Bone marrow (tissue), 2 donors: ENCODE data around the gene GTF3C6.
"Not testable (repeated sequence)": the region's sequence is repeated elsewhere in the genome, so short reads cannot be mapped to it uniquely, and the experiment has no call there.

ENCODE experiments used
- DNase-seq, 2 donors: peaks; one replicate each; lab custom pipeline; 2025; lab: John Stamatoyannopoulos, UW

The GTF3C6 gene

DNA sequence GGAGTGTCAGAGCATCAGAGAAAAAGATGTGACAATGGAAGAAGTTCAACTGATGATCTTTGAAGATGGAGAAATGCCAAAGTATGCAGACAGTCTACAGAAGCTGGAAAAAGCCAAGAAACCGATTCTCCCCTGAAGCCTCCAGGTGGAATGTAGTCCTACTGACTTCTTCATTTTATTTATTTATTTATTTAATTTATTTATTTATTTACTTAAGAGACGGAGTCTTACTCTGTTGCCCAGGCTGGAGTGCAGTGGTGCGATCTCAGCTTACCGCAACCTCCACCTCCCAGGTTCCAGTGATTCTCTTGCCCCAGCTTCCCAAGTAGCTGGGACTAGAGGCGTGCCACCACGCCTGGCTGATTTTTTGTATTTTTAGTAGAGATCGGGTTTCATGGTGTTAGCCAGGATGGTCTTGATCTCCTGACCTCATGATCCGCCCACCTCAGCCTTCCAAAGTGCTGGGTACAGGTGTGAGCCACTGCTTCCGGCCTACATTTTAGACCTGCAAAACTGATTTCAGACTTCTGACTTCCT lies 21.1 kb downstream of the GTF3C6 start:
- no peak for DNase-seq

DNA sequence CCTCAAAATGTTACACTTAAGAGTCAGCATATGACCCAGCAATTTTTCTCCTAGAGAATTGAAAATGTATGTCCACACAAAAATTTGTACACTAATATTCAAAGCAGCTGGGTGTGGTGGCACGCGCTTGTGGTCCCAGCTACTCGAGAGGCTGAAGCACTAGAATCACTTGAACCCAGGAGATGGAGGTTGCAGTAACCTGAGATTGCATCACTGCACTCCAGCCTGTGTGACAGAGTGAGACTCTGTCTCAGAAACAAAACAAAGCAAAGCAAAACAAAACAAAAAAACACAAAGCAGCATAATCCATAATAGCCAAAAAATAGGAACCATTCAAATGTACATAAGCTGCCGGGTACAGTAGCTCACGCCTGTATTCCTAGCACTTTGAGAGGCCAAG lies 21.7 kb downstream of the GTF3C6 start:
- no peak for DNase-seq

DNA sequence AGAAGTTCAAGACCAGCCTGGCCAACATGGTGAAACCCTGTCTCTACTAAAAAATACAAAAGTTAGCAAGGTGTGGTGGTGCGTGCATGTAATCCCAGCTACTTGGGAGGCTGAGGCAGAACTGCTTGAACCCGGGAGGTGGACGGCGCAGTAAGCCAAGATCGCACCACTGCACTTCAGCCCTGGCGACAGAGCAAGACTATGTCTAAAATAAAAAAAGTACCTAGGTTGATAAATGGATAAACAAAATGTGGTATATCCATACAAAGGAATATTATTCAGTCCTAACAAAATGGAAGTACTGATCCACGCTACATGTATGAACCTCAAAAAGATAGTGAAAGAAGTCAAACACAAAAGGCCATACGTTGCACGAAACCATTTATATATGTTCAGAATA lies 22.1 kb downstream of the GTF3C6 start:
- no peak for DNase-seq

DNA sequence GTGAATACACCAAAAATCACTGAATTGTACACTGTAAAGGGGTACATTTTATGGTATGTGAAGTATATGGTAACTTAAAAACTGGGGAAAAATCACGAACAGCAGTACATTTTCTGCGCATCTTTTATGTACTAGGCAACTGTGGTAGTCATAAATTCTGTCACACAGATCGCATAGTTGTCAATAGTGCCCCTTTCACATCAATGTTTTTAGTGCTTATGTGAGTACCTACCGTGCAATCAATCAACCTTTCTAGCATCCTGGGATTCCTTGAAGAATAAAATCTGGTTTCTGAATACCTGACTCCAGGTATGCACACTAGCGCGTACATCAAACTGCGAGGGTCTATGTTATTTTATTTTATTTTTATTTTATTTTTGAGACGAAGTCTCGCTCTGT lies 22.7 kb downstream of the GTF3C6 start:
- no peak for DNase-seq

DNA sequence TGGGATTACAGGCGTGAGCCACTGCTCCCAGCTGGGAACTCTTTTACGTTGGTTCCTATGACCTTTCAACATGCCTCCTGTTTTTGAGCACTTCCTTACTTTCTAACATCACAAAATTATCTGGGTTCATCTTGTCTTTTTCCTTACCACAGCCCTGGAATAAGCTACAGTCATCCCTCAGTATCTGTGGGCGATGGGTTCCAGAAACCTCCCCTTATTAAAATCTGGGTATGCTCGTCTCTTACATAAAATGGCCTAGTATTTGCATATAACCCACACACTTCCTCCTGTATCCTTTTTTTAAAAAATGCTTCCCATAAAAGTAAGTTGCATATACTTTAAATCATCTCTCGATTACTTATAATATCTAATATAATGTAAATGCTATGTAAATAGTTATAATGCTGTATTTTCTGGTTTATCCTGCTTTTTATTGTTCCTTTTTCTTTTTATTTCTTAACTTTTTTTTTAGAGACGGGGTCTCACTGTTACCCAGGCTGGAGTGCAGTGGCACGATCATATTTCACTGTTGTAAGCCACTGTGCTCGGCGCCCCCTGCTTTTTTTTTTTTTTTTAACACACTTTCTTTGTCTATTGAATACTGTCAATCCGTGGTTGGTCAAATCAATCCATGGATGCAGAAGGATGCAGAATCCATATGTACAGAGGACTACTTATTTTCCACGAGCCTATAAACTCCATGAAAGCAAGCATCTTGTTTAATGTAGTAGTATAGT lies 32.5 kb downstream of the GTF3C6 start:
- DNase-seq = no peak

DNA sequence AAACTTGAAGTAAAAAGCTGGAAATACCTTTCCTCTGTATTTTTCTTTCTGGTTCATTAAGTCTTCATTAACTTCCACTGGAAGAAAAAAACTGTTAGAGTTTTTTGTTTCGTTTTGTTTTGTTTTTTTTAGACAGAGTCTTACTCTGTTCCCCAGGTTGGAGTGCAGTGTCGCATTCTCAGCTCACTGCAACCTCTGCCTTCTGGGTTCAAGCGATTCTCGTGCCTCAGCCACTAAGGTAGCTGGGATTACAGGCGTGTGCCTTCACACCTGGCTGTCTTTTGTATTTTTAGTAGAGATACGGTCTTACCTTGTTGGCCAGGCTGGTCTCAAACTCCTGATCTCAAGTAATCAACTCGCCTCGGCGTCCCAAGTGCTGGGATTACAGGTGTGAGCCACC lies 38.2 kb downstream of the GTF3C6 start:
- DNase-seq = no peak

DNA sequence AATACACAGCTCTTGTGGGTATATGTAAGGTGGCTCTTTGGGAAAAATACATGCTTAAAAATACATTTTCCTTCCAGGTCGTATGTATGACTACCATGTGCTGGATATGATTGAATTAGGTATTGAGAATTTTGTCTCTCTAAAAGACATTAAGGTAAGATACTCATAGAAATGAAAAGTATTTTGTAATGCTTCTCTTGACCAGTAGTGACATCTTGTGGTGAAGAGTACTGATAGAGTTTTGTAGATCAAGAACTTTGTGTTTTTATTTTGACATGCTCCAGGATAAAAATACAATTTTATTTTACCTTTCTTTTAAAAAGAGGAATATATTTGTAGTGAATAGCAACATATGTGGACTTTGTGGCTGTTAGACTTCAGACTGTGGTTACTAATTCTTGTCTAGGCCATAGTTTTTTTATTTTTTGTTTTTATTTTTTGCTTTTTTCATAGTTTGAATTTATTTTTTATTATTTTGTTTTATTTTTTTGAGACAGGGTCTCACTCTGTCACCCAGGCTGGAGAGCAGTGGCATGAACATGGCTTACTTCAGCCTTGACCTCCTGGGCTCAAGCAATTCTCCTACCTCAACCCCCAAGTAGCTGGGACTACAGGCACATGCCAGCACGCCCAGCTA lies 41.2 kb downstream of the GTF3C6 start:
- DNase-seq = peak in 1 of 2 donors; percentile 50

DNA sequence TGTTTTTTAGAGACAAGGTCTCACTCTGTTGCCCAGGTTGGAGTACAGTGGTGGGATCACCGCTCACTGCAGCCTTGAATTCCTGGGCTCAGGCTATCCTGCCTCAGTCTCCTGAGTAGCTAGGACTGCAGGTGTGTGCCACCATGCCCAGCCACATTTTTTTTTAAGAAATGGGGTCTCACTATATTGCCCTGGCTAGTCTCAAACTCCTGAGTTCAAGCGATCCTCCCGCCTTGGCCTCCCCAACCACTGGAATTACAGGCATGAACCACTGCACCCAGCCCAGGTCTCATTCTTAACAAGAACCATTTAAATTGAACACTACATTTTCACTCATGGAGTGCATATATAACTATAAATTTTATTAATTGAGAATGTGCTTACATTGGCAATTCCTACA lies 43.8 kb downstream of the GTF3C6 start:
- no peak for DNase-seq

DNA sequence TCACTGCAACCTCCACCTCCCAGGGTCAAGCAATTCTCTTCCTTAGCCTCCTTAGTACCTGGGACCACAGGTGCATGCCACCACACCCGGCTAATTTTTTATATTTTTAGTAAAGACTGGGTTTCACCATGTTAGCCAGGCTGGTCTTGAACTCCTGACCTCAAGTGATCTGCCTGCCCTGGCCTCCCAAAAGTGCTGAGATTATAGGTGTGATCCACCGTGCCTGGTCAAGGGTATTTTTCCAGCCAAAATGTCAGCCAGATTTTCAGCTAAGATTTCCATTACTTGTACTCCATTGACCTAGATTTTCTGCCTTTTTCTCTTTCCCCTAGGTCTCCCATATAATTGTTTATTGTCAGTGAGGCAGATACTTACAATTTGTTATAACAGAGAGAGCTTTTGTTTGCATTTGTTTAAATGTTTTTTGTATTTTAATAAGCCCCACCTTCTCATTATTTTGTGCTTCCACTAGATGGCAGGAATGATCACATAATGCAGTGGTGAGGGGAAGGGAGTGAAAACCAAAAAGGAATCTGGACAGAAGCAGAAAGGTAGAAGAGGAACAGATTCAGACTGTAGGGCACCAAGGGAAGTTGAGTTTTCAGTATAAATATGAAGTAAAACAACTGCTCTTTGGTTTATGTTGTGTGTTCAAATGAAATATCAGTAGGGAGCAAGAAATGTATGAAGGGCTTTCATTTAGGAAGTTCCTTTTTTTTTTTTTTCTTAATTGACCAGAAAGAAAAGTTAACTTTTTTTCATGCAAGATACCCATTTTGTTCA lies 53.0 kb downstream of the GTF3C6 start:
- DNase-seq = peak in 1 of 2 donors; percentile 55

DNA sequence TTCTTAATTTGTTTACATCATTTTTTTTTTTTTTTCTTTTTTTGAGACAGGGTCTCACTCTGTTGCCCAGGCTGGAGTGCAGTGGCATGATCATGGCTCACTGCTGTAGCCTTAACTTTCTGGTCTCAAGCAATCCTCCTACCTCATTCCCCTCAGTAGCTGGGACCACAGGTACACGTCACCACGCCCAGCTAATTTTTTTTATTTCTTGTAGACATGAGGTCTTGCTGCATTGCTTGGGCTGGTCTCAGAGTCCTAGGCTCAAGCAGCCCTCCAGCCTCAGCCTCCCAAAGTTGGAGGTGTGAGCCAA lies 53.6 kb downstream of the GTF3C6 start:
- DNase-seq = no peak

DNA sequence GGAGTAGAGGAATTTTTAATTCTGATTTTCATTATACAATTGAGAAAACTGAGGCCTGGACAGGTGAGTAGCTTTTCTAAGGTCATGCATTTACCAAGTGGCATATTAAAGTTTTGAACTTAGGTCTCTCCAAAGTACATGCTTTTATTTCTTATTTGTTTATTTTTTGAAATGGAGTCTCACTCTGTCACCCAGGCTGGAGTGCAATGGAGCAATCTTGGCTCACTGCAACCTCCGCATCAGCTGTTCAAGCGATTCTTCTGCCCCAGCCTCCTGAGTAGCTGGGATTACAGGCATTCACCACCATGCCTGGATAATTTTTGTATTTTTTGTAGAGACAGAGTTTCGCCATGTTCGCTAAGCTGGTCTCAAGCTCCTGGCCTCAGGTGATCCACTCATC lies 54.0 kb downstream of the GTF3C6 start:
- DNase-seq = not testable (repeated sequence)

DNA sequence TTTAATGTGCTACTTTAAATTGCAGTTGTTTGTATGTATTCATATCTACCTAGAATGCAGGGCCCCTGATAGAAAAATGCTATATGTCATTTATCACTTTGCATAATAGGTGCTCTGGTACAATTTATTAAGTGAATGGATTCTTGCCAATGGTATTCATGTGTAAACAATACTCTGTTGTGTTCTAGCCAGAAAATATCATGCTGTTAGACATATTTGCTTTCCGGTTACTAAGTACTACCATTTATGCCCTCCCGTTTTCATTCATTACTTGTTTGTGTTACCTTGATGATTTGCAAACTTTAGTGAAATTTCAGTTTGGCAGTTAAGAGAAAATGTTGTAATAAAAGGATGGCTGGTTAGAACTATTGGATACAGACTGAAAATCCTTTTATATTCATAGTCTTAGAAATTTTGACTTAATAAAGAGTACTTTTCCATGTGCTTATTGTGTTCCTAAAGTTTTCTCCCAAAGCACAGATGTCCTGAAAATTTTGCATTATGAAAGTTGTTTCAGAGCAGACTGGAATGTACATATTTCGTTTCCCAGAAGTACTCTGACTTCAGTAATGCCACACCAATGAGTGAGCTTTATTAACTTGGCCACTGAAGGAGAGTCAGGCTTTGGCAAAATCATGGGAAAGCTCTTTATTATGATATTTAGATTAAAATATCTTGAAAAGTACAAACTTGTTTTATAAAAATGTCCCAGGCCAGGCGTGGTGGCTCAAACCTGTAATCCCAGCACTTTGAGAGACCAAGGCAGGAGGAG lies 54.8 kb downstream of the GTF3C6 start:
- DNase-seq = no peak

DNA sequence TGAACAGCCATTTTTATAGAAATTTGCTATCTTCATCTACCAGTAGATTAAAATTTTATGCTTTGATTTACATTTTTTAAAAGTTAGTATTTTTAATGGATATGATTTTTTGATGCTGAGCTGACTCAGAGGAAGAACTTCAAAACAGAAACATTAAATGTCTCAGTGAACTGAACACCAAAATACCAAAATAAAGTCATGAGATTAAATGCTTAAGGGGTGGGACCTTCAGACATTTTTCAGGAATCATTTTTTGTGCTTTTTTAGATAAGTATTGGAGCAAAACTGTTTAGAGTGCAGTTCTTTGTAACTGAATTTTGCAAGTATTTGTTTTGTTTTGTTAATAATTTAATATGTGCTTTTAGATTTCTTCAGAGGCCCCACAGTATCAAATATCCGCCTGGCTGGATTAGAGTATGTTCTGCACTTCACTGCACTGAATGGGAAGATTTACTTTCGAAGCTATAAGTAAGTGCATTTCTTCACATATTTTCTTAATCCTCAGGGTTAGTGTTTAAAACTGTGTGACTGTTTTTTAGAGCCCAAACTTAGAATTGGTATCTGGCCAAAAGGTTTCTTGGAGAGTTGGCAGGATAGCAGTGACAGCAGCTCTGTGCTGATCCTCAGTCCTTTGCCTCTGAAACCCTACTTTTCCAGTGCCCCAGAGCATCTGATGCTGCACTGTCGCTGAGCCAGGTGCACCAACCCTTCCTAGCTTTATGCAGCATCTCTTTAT lies 57.1 kb downstream of the GTF3C6 start:
- no peak for DNase-seq

DNA sequence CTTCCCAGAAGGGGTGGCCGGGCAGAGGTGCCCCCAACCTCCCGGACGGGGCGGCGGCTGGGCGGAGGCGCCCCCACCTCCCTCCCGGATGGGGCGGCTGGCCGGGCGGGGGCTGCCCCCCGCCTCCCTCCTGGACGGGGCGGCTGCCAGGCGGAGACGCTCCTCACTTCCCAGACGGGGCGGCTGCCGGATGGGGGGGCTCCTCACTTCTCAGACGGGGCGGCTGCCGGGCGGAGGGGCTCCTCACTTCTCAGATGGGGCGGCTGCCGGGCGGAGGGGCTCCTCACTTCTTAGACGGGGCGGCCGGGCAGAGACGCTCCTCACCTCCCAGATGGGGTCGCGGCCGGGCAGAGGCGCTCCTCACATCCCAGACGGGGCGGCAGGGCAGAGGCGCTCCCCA lies 58.7 kb downstream of the GTF3C6 start:
- not testable (repeated sequence) for DNase-seq
